A549 (cell line): ENCODE measurements around the gene CD226. TPM values are rescaled to one million over a fixed set of nuclear protein-coding genes. Genes with fewer than 3 reads are reported as not detected.

Experiments
- ATAC-seq, 2 experiments: fragments of 200-7000 bp in 1 of 2; fragments of >200 bp in 1 of 2; cut with Nextera tagmentation in 1 of 2; cut with Tn5 transposase in 1 of 2; 3 replicates each; pipeline versions ENCODE4 v1.8.0 to v1.9.1; 2018 to 2020; ENCODE audit warnings: mild to moderate bottlenecking in 1 of 2, moderate library complexity in 1 of 2
- CTCF ChIA-PET: fragments of 300-600 bp; sonication (Branson Sonifier 250); formaldehyde crosslinking; extraction: SDS; loops from one replicate; lab custom pipeline; 2021; ENCODE audit warnings: antibody characterized with exemption, inconsistent platforms; lab: Yijun Ruan, JAX
- POLR2A ChIA-PET: fragments of 350-600 bp; formaldehyde crosslinking; extraction: SDS; loops from one replicate; lab custom pipeline; 2021; ENCODE audit warnings: antibody characterized with exemption, inconsistent platforms; lab: Yijun Ruan, JAX
- DNase-seq, 2 experiments: peaks; one replicate each; pipeline versions ENCODE4 v3.0.0 to v3.0.0-alpha.2; 2011 to 2016; ENCODE audit warnings: low read depth in 1 of 2, low spot score in 1 of 2
- FAIRE-seq: peaks from 2 replicates; lab custom pipeline; 2011; peaks lifted over from hg19 to GRCh38; lab: Jason Lieb, UNC
- H3K27ac ChIP-seq, 2 experiments: fragments of >200 bp; sonication (Bioruptor Twin); formaldehyde crosslinking; 3 replicates each; pipeline ENCODE4 v1.5.1; 2016 to 2017
- H3K4me1 ChIP-seq: fragments of >200 bp; sonication (Bioruptor Twin); formaldehyde crosslinking; 3 replicates; pipeline ENCODE4 v1.6.1; 2016
- H3K4me2 ChIP-seq: fragments of >200 bp; sonication (Bioruptor Twin); formaldehyde crosslinking; 3 replicates; pipeline ENCODE4 v1.6.1; 2016
- H3K4me3 ChIP-seq: fragments of >200 bp; sonication (Bioruptor Twin); formaldehyde crosslinking; 3 replicates; pipeline ENCODE4 v1.5.1; 2016
- H3K9me3 ChIP-seq: fragments of >200 bp; sonication (Bioruptor Twin); formaldehyde crosslinking; 3 replicates; pipeline ENCODE4 v1.6.1; 2016
- BHLHE40 ChIP-seq: IDR thresholded peaks from 2 replicates; pipeline ENCODE4 v1.6.1; 2012; ENCODE audit warnings: low read depth, low read length, inconsistent platforms
- CHD4 ChIP-seq: fragments of 200-600 bp; sonication (generic); IDR thresholded peaks from 2 replicates; pipeline ENCODE4 v1.6.1; 2016; ENCODE audit warnings: antibody characterized with exemption, mild to moderate bottlenecking, borderline replicate concordance
- EHF ChIP-seq: fragments of 250-450 bp; sonication (Bioruptor Pico); IDR thresholded peaks from 2 replicates; pipeline ENCODE4 v1.5.0; 2020; ENCODE audit warnings: mild to moderate bottlenecking
- EHMT2 ChIP-seq: fragments of 200-600 bp; sonication (generic); IDR thresholded peaks from 2 replicates; pipeline ENCODE4 v1.6.1; 2016; ENCODE audit warnings: antibody characterized with exemption, low read depth, mild to moderate bottlenecking, moderate library complexity
- HOXA7 ChIP-seq: fragments of 250-450 bp; sonication (Bioruptor Pico); IDR thresholded peaks from 2 replicates; pipeline ENCODE4 v1.5.0; 2020; ENCODE audit warnings: mild to moderate bottlenecking, moderate library complexity
- KDM1A ChIP-seq: fragments of 200-600 bp; sonication (generic); IDR thresholded peaks from 2 replicates; pipeline ENCODE4 v1.6.1; 2016; ENCODE audit warnings: low read depth, mild to moderate bottlenecking
- KDM5A ChIP-seq: fragments of 200-600 bp; sonication (generic); IDR thresholded peaks from 2 replicates; pipeline ENCODE4 v1.6.1; 2016; ENCODE audit warnings: antibody characterized with exemption, mild to moderate bottlenecking
- MAX ChIP-seq: IDR thresholded peaks from 2 replicates; pipeline ENCODE4 v1.6.1; 2012
- MAZ ChIP-seq: fragments of 150-350 bp; IDR thresholded peaks from 2 replicates; pipeline ENCODE4 v1.6.1; 2014; ENCODE audit warnings: antibody characterized with exemption, low read depth, low read length, borderline replicate concordance
- NPAS2 ChIP-seq: fragments of 250-450 bp; sonication (Bioruptor Pico); IDR thresholded peaks from 2 replicates; pipeline ENCODE4 v1.8.0; 2022; ENCODE audit warnings: mild to moderate bottlenecking, moderate library complexity, borderline replicate concordance
- PHF8 ChIP-seq: fragments of 200-600 bp; sonication (generic); IDR thresholded peaks from 2 replicates; pipeline ENCODE4 v1.6.1; 2016; ENCODE audit warnings: low read depth, mild to moderate bottlenecking, antibody characterized with exemption, moderate library complexity, borderline replicate concordance
- POLR2A ChIP-seq: IDR thresholded peaks from 2 replicates; pipeline ENCODE4 v1.6.1; 2012; ENCODE audit warnings: mild to moderate bottlenecking, low read length
- POLR2AphosphoS2 ChIP-seq: conservative IDR thresholded peaks from 2 replicates; pipeline ENCODE4 v1.6.1; 2012; ENCODE audit warnings: low read length, improper control_type of control experiment, inconsistent platforms
- RAD21 ChIP-seq, 2 experiments: fragments of >200 bp in 1 of 2; sonication (Bioruptor Twin) in 1 of 2; formaldehyde crosslinking in 1 of 2; IDR thresholded peaks in 1 of 2; conservative IDR thresholded peaks in 1 of 2; 2 replicates in 1 of 2; 3 replicates in 1 of 2; pipeline ENCODE4 v1.6.1; 2012 to 2018; ENCODE audit warnings: inconsistent platforms in 1 of 2
- RARB ChIP-seq: fragments of 250-450 bp; sonication (Bioruptor Pico); IDR thresholded peaks from 2 replicates; pipeline ENCODE4 v1.8.0; 2021; ENCODE audit warnings: mild to moderate bottlenecking, moderate library complexity
- RFX5 ChIP-seq: fragments of 450-650 bp; IDR thresholded peaks from 2 replicates; pipeline ENCODE4 v1.7.1; 2014; ENCODE audit warnings: antibody characterized with exemption, mild to moderate bottlenecking, moderate library complexity
- SMC3 ChIP-seq: fragments of >200 bp; sonication (Bioruptor Twin); formaldehyde crosslinking; IDR thresholded peaks from 3 replicates; pipeline ENCODE4 v1.6.1; 2018; ENCODE audit warnings: inconsistent platforms
- SREBF2 ChIP-seq: fragments of 450-650 bp; IDR thresholded peaks from 2 replicates; pipeline ENCODE4 v1.6.1; 2014; ENCODE audit warnings: mild to moderate bottlenecking, moderate library complexity
- TFCP2L1 ChIP-seq: fragments of 250-450 bp; sonication (Bioruptor Pico); IDR thresholded peaks from 2 replicates; pipeline ENCODE4 v1.5.0; 2021; ENCODE audit warnings: mild to moderate bottlenecking
- TP53 ChIP-seq: fragments of 250-450 bp; sonication (Bioruptor Pico); IDR thresholded peaks from 2 replicates; pipeline ENCODE4 v1.5.0; 2021; ENCODE audit warnings: mild to moderate bottlenecking, moderate library complexity
- USF2 ChIP-seq: fragments of 450-650 bp; IDR thresholded peaks from 2 replicates; pipeline ENCODE4 v1.6.1; 2014; ENCODE audit warnings: antibody characterized with exemption
- ZC3H11A ChIP-seq: fragments of 450-650 bp; IDR thresholded peaks from 2 replicates; pipeline ENCODE4 v1.6.1; 2014; ENCODE audit warnings: antibody characterized with exemption, mild to moderate bottlenecking
- ZFP36 ChIP-seq: fragments of 450-650 bp; IDR thresholded peaks from 2 replicates; pipeline ENCODE4 v1.6.1; 2014; ENCODE audit warnings: borderline replicate concordance; ENCODE audit not compliant: partially characterized antibody
- WGBS: methylation state at CpG from one replicate; pipeline ENCODE4 v1.1.6; 2017; ENCODE audit errors: missing lambda C conversion rate; 5-methylcytosine and 5-hydroxymethylcytosine counted together
- polyA plus RNA-seq, 4 experiments: library from polyadenylated mRNA; depleted of rRNA in 3 of 4; stranded (reverse); fragments of >200 nt; fragmentation: RNase III in 1 of 4; extraction: RNeasy Plus Mini Kit Qiagen cat#74134 plus additional on column Dnase treatment in 1 of 4; gene quantifications; 2 replicates in 3 of 4; 3 replicates in 1 of 4; pipeline ENCODE4 v1.2.3, GENCODE V29; 2011 to 2017
- TF ChIP-seq, protein P1 (sequence below): fragments of 200-600 bp; sonication (generic); IDR thresholded peaks from 2 replicates; pipeline ENCODE4 v1.6.1; 2016; ENCODE audit warnings: antibody characterized with exemption, mild to moderate bottlenecking, moderate library complexity
- TF ChIP-seq, protein P2 (sequence below): fragments of >200 bp; sonication (Bioruptor Twin); formaldehyde crosslinking; IDR thresholded peaks from 3 replicates; pipeline ENCODE4 v1.5.1; 2016

Gene CD226
- polyA plus RNA-seq, 2 of the 4 experiments (the other 2 are of a cell fraction), result 0.28 to 0.92 TPM

GRCh38 chr18:69872661-69873060 is 75.0 kb downstream of the CD226 start (continued):
- TF ChIP-seq, protein P1, sequence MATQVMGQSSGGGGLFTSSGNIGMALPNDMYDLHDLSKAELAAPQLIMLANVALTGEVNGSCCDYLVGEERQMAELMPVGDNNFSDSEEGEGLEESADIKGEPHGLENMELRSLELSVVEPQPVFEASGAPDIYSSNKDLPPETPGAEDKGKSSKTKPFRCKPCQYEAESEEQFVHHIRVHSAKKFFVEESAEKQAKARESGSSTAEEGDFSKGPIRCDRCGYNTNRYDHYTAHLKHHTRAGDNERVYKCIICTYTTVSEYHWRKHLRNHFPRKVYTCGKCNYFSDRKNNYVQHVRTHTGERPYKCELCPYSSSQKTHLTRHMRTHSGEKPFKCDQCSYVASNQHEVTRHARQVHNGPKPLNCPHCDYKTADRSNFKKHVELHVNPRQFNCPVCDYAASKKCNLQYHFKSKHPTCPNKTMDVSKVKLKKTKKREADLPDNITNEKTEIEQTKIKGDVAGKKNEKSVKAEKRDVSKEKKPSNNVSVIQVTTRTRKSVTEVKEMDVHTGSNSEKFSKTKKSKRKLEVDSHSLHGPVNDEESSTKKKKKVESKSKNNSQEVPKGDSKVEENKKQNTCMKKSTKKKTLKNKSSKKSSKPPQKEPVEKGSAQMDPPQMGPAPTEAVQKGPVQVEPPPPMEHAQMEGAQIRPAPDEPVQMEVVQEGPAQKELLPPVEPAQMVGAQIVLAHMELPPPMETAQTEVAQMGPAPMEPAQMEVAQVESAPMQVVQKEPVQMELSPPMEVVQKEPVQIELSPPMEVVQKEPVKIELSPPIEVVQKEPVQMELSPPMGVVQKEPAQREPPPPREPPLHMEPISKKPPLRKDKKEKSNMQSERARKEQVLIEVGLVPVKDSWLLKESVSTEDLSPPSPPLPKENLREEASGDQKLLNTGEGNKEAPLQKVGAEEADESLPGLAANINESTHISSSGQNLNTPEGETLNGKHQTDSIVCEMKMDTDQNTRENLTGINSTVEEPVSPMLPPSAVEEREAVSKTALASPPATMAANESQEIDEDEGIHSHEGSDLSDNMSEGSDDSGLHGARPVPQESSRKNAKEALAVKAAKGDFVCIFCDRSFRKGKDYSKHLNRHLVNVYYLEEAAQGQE, result no peak
- TF ChIP-seq RFX5 (no peak), CHD4 (no peak), ZC3H11A (no peak)
- TF ChIP-seq, all 56 proteins: peak for 0

GRCh38 chr18:69871363-69871762 is 76.3 kb downstream of the CD226 start:
- no peak for DNase-seq
- WGBS, result 91% methylated on average over 2 of the region's 2 CpGs
- Histone ChIP-seq H3K9me3 (no peaks in the 10 kb centered on the region), H3K4me3 (no peak overlapping the region), H3K4me1 (no peaks in the 10 kb centered on the region), H3K27ac (no peak overlapping the region), H3K4me2 (no peak overlapping the region)
- ChIA-PET POLR2A (no interaction called here), CTCF (interaction anchor here (0.7 kb wide), 1 partner anchor 10 kb away, joined by 3 read pairs; no protein-coding TSS in a partner anchor)
- ATAC-seq, result no peak
- TF ChIP-seq SMC3 (no peak), BHLHE40 (no peak), POLR2AphosphoS2 (no peak), CHD4 (no peak), RAD21 (conservative IDR thresholded peaks at IDR 0.05 in 1 of 2, IDR thresholded peaks at IDR 0.05 in 1 of 2) (no peak), ZFP36 (no peak), NPAS2 (no peak), EHMT2 (no peak), MAZ (no peak), POLR2A (no peak), KDM1A (no peak), MAX (no peak), RARB (CRISPR knock-in tag) (no peak), PHF8 (no peak), TP53 (no peak)
- TF ChIP-seq, protein P2, sequence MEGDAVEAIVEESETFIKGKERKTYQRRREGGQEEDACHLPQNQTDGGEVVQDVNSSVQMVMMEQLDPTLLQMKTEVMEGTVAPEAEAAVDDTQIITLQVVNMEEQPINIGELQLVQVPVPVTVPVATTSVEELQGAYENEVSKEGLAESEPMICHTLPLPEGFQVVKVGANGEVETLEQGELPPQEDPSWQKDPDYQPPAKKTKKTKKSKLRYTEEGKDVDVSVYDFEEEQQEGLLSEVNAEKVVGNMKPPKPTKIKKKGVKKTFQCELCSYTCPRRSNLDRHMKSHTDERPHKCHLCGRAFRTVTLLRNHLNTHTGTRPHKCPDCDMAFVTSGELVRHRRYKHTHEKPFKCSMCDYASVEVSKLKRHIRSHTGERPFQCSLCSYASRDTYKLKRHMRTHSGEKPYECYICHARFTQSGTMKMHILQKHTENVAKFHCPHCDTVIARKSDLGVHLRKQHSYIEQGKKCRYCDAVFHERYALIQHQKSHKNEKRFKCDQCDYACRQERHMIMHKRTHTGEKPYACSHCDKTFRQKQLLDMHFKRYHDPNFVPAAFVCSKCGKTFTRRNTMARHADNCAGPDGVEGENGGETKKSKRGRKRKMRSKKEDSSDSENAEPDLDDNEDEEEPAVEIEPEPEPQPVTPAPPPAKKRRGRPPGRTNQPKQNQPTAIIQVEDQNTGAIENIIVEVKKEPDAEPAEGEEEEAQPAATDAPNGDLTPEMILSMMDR, result no peak
- FAIRE-seq, result no peak

GRCh38 chr18:69870736-69871135 is 76.9 kb downstream of the CD226 start:
- no peak overlapping the region for H3K4me3 ChIP-seq
- CTCF ChIA-PET, result no interaction called here
- H3K9me3 ChIP-seq, result no peaks in the 10 kb centered on the region
- no peak for ATAC-seq
- H3K4me2 ChIP-seq, result no peak overlapping the region
- H3K27ac ChIP-seq, result no peak overlapping the region
- no peak for FAIRE-seq
- 76% methylated on average over 4 of the region's 4 CpGs for WGBS
- H3K4me1 ChIP-seq, result no peaks in the 10 kb centered on the region
- no peak for DNase-seq
- POLR2A ChIA-PET, result no interaction called here
- TF ChIP-seq SREBF2 (no peak), EHMT2 (no peak), TFCP2L1 (CRISPR knock-in tag) (no peak), USF2 (no peak), NPAS2 (no peak), ZC3H11A (no peak), KDM5A (no peak), EHF (no peak), TP53 (no peak), HOXA7 (CRISPR knock-in tag) (no peak), MAZ (no peak)
- TF ChIP-seq, protein P1, result no peak
